ENCODE measurements around the gene GARIN5A. TPM values are rescaled to one million over a fixed set of nuclear protein-coding genes. Genes with fewer than 3 reads are reported as not detected.

Gene GARIN5A
- polyA plus RNA-seq, 1 of the 3 experiments (the other 2 are of a cell fraction): 1.3 TPM

DNA sequence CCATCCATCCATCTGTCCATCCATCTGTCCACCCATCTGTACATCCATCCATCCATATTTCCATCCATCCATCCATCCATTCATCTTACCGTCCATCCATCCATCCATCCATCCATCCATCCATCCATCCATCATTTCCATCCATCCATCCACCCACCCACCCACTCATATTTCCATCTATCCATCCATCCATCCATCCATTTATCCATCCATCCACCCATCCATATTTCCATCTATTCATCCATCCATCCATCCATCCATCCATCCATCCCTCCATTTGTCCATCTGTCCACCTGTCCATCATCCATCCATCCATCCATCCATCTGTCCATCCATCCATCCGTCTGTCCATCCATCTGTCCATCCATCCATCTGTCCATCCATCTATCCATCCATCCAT is 20.7 kb downstream of the GARIN5A start:
- CTCF ChIA-PET: interaction anchor here (1.8 kb wide), 1 partner anchor 87 kb away, joined by 5 read pairs; no protein-coding TSS in a partner anchor
- POLR2A ChIA-PET: no interaction called here

GRCh38 chr19:50453243-50453642 is 23.4 kb downstream of the GARIN5A start:
- ChIA-PET POLR2A (no interaction called here), CTCF (interaction anchor here (0.7 to 1.5 kb wide), 4 partner anchors 34 to 201 kb away, joined by 3 read pairs; partner anchors contain the start of gene SPIB)
- Histone ChIP-seq H3F3A (replicated peaks; ENCODE audit: insufficient read depth) (no peaks in the 10 kb centered on the region), H3K27me3 (ENCODE audit: insufficient read depth) (peaks cover 19% of the 10 kb centered on the region; the same call in 1 of the 2 replicates), H3K4me1 (ENCODE audit: control insufficient read depth in 1 of 2, insufficient read depth in 2 of 2, low read depth in 1 of 2, low read length in 1 of 2) (no peaks in the 10 kb centered on the region), H3K9me3 (no peaks in the 10 kb centered on the region), H3K27ac (ENCODE audit: low read depth in 2 of 2, low read length in 1 of 2) (no peak overlapping the region), H3K4me3 (ENCODE audit: low read depth in 2 of 2, low read length in 1 of 2) (no peak overlapping the region), H2AFZ (ENCODE audit: low read depth) (no peak overlapping the region), H3K36me3 (replicated peaks in 1 of 2; ENCODE audit: control insufficient read depth in 1 of 2, insufficient read depth in 2 of 2, low read length in 1 of 2) (no peaks in the 10 kb centered on the region), H3K9me2 (no peaks in the 10 kb centered on the region), H3K9ac (no peak overlapping the region), H4K20me1 (ENCODE audit: insufficient read depth) (no peaks in the 10 kb centered on the region), H3K4me2 (no peak overlapping the region), H3K79me2 (ENCODE audit: insufficient read depth) (no peaks in the 10 kb centered on the region)
- WGBS (ENCODE audit: low lambda C conversion rate): 90% methylated on average over 3 of the region's 3 CpGs
- no peak for DNase-seq
- TF ChIP-seq NRF1 (IDR thresholded peaks at IDR 0.05; ENCODE audit: low read depth, low read length) (no peak), RAD21 (IDR thresholded peaks at IDR 0.05; ENCODE audit: low read length) (no peak), YY1 (IDR thresholded peaks at IDR 0.05; ENCODE audit: low read depth) (no peak), SMC3 (IDR thresholded peaks at IDR 0.05; ENCODE audit: low read depth, low read length) (no peak), TCF12 (IDR thresholded peaks at IDR 0.05) (no peak), RXRA (IDR thresholded peaks at IDR 0.05; ENCODE audit: borderline replicate concordance, low read depth) (no peak), NFIC (IDR thresholded peaks at IDR 0.05; ENCODE audit: borderline replicate concordance) (no peak), JUND (IDR thresholded peaks at IDR 0.05) (no peak), RCOR1 (IDR thresholded peaks at IDR 0.05; ENCODE audit: low read length) (no peak), SIN3A (IDR thresholded peaks at IDR 0.05; ENCODE audit: borderline replicate concordance, low read depth, low read length) (no peak)
- TF ChIP-seq, protein P1, sequence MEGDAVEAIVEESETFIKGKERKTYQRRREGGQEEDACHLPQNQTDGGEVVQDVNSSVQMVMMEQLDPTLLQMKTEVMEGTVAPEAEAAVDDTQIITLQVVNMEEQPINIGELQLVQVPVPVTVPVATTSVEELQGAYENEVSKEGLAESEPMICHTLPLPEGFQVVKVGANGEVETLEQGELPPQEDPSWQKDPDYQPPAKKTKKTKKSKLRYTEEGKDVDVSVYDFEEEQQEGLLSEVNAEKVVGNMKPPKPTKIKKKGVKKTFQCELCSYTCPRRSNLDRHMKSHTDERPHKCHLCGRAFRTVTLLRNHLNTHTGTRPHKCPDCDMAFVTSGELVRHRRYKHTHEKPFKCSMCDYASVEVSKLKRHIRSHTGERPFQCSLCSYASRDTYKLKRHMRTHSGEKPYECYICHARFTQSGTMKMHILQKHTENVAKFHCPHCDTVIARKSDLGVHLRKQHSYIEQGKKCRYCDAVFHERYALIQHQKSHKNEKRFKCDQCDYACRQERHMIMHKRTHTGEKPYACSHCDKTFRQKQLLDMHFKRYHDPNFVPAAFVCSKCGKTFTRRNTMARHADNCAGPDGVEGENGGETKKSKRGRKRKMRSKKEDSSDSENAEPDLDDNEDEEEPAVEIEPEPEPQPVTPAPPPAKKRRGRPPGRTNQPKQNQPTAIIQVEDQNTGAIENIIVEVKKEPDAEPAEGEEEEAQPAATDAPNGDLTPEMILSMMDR (IDR thresholded peaks at IDR 0.05): no peak

More for the DNA sequence above, 20.7 kb downstream of the GARIN5A start:
- Histone ChIP-seq H3K4me2 (no peak overlapping the region), H3K9ac (no peak overlapping the region), H3K27ac (ENCODE audit: low read depth in 2 of 2, low read length in 1 of 2) (no peak overlapping the region), H3K27me3 (ENCODE audit: insufficient read depth) (peaks cover 6% of the 10 kb centered on the region; the same call in 1 of the 2 replicates), H3K79me2 (ENCODE audit: insufficient read depth) (no peaks in the 10 kb centered on the region), H3F3A (replicated peaks; ENCODE audit: insufficient read depth) (no peaks in the 10 kb centered on the region), H3K36me3 (replicated peaks in 1 of 2; ENCODE audit: control insufficient read depth in 1 of 2, insufficient read depth in 2 of 2, low read length in 1 of 2) (no peaks in the 10 kb centered on the region), H3K4me1 (ENCODE audit: control insufficient read depth in 1 of 2, insufficient read depth in 2 of 2, low read depth in 1 of 2, low read length in 1 of 2) (no peaks in the 10 kb centered on the region), H2AFZ (ENCODE audit: low read depth) (no peak overlapping the region), H3K9me3 (no peaks in the 10 kb centered on the region), H3K9me2 (no peaks in the 10 kb centered on the region), H3K4me3 (ENCODE audit: low read depth in 2 of 2, low read length in 1 of 2) (no peak overlapping the region), H4K20me1 (ENCODE audit: insufficient read depth) (no peaks in the 10 kb centered on the region)
- TF ChIP-seq MAX (IDR thresholded peaks at IDR 0.05; ENCODE audit: low read depth): no peak
- TF ChIP-seq TAF1 (IDR thresholded peaks at IDR 0.05; ENCODE audit: borderline replicate concordance, low read depth, low read length): no peak
- TF ChIP-seq, protein P2, sequence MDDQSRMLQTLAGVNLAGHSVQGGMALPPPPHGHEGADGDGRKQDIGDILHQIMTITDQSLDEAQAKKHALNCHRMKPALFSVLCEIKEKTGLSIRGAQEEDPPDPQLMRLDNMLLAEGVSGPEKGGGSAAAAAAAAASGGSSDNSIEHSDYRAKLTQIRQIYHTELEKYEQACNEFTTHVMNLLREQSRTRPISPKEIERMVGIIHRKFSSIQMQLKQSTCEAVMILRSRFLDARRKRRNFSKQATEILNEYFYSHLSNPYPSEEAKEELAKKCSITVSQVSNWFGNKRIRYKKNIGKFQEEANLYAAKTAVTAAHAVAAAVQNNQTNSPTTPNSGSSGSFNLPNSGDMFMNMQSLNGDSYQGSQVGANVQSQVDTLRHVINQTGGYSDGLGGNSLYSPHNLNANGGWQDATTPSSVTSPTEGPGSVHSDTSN (IDR thresholded peaks at IDR 0.05): no peak
- 15% methylated on average over 2 of the region's 2 CpGs for WGBS (ENCODE audit: low lambda C conversion rate)
- no peak for DNase-seq

Measured in SK-N-SH (cell line).